Measurements from ENCODE around the gene PLET1. TPM values are rescaled to one million over a fixed set of nuclear protein-coding genes. Genes with fewer than 3 reads are reported as not detected.

Gene PLET1
- total and polyA plus RNA-seq, 9 of the 15 experiments (the other 6 are each of a cell fraction or from before 2014, with no cell fraction given), result not detected

GRCh38 chr11:112260490-112260889 is at the start of gene PLET1 (continued):
- TF ChIP-seq HSF4 (CRISPR knock-in tag; IDR thresholded peaks at IDR 0.05; ENCODE audit: borderline replicate concordance) (no peak), NFIC (IDR thresholded peaks at IDR 0.05) (no peak), ZFPM2 (CRISPR knock-in tag; IDR thresholded peaks at IDR 0.05) (no peak), ZNF395 (CRISPR knock-in tag; IDR thresholded peaks at IDR 0.05) (no peak), ZNF174 (CRISPR knock-in tag; IDR thresholded peaks at IDR 0.05) (no peak), SMAD2 (IDR thresholded peaks at IDR 0.05; ENCODE audit: low read depth, low read length) (no peak), RFX5 (IDR thresholded peaks at IDR 0.05; ENCODE audit: low read depth, low read length) (no peak)

- BruUV-seq (replicated peaks), result no TSS peak
- Histone ChIP-seq H2AFZ (ENCODE audit: low read depth, low read length) (no peak overlapping the region), H4K20me1 (replicated peaks; ENCODE audit: control insufficient read depth, insufficient read depth, low read length) (no peaks in the 10 kb centered on the region), H3K27me3 (ENCODE audit: control insufficient read depth in 2 of 2, insufficient read depth in 2 of 2, low read length in 2 of 2) (peaks cover 9 to 32% of the 10 kb centered on the region in 2 experiments), H3K9me3 (replicated peaks; ENCODE audit: control insufficient read depth, insufficient read depth, low read depth, low read length) (no peaks in the 10 kb centered on the region), H3K9me1 (ENCODE audit: control insufficient read depth, insufficient read depth, low read length) (no peaks in the 10 kb centered on the region), H3K4me1 (replicated peaks in 1 of 2; ENCODE audit: control insufficient read depth in 2 of 2, insufficient read depth in 2 of 2, low read length in 2 of 2) (no peaks in the 10 kb centered on the region), H3K36me3 (ENCODE audit: control insufficient read depth, insufficient read depth, low read length) (no peaks in the 10 kb centered on the region), H3K9ac (ENCODE audit: insufficient read depth in 1 of 2, low read depth in 2 of 2, low read length in 2 of 2) (no peak overlapping the region), H3K4me3 (no peak overlapping the region), H3K27ac (ENCODE audit: extremely low read depth, low read depth, low read length) (no peak overlapping the region), H3K79me2 (ENCODE audit: control insufficient read depth, insufficient read depth, low read length) (no peaks in the 10 kb centered on the region), H3K4me2 (ENCODE audit: insufficient read depth, low read length) (no peak overlapping the region)
- ChIA-PET POLR2A (no interaction called here), CTCF (ENCODE audit: low intra/inter-chr PET ratio) (no interaction called here)
- ATAC-seq (no peak), DNase-seq (ENCODE audit: extremely low read depth in 1 of 4, low spot score in 3 of 4) (no peak), FAIRE-seq (no peak)
- 0% methylated on average over 2 of the region's 2 CpGs for WGBS (ENCODE audit: insufficient coverage, low coverage, missing lambda C conversion rate)
- in situ Hi-C loops (cut with MboI), result no loop called here
- intact Hi-C loops (cut with micrococcal nuclease), result no loop called here
- TF ChIP-seq PHF8 (IDR thresholded peaks at IDR 0.05; ENCODE audit: borderline replicate concordance, low read length) (no peak), PHF20 (IDR thresholded peaks at IDR 0.05; ENCODE audit: partially characterized antibody) (no peak), ARID1B (IDR thresholded peaks at IDR 0.05) (no peak), PYGO2 (tag; IDR thresholded peaks at IDR 0.05) (no peak), RBM15 (IDR thresholded peaks at IDR 0.05; ENCODE audit: insufficient read depth, low read length) (no peak), USF1 (CRISPR knock-in tag; IDR thresholded peaks at IDR 0.05) (no peak), ZNF583 (CRISPR knock-in tag; IDR thresholded peaks at IDR 0.05) (no peak), TFAP4 (CRISPR knock-in tag; IDR thresholded peaks at IDR 0.05; ENCODE audit: borderline replicate concordance) (no peak), ARID4B (CRISPR knock-in tag; IDR thresholded peaks at IDR 0.05) (no peak)
Observed at GRCh38 chr11:112310419-112310818, 49.8 kb upstream of the PLET1 start.
